GM21367 (cell line): Measurements from ENCODE around the gene CBX1.
A peak's percentile ranks its signal among the peaks of the same experiment; 100 is the strongest.
"Not testable (repeated sequence)": the region's sequence is repeated elsewhere in the genome, so short reads cannot be mapped to it uniquely, and the experiment has no call there.

Source experiments
- ATAC-seq: cut with Tn5 transposase; IDR thresholded peaks from one replicate; pipeline ENCODE4 v1.9.1; 2021; ENCODE audit not compliant: unreplicated experiment

CBX1 gene

DNA sequence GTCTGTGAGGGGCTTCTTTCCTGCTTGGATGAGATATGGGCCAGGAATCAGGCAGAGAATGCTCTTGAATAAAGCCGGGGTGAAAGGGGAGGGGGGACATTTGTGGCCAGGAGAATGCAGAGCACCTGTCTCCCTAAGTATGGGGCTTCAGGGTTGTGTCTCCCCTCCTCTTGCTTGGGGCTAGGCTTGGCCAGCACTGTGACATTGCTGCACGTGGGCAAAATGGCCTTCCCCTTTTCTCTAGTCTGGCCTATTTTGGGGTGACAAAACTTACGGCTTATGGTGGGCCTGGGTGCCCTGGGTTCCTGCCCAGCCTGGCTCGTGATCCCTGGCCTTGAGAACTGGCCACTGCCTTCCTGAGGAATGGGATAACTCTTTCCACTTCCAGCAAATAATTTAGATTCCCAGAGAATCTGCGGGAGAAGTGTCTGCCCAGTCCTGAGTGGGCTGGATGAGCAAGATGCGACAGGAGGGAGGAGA is 47.5 kb downstream of the CBX1 start:
- ATAC-seq: no peak

DNA sequence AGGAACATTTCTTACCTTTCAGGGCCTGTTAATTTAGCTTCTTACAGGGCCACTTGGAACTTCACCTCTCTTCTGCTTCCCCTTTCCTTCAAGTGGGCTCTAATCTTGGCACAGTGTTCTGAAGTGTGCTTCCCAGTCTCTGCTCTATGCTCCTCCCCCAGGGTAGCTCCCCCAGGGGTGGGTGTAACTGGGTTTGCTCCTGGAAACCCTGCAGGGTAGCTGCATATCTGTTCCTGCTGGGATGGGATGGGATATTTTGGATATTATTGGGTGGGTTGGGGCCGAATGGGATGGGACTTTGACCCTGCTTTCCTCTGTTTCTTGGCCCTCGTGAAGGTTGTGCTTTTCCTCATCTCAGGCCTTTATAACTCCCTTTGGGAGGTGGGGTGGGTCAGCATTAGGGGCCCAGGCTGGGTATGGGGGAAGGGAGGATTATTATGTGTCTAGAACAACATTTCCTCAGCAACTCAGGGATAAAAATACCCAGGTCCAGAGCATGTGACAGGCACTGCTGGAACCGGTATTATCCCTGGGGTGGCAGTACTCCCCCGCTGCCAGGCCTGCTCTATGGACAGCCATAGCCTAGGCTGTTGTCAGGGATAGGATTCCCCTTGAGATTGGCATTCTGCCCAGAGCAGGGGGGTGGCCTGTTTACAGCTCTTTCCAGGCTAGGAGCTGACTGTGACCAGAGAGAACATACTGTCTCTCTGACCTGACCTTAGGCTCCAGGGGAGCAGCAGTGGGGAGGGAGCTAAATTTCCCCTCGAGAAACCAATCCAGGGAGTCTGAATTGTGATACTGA is 48.1 kb downstream of the CBX1 start:
- ATAC-seq: no peak

DNA sequence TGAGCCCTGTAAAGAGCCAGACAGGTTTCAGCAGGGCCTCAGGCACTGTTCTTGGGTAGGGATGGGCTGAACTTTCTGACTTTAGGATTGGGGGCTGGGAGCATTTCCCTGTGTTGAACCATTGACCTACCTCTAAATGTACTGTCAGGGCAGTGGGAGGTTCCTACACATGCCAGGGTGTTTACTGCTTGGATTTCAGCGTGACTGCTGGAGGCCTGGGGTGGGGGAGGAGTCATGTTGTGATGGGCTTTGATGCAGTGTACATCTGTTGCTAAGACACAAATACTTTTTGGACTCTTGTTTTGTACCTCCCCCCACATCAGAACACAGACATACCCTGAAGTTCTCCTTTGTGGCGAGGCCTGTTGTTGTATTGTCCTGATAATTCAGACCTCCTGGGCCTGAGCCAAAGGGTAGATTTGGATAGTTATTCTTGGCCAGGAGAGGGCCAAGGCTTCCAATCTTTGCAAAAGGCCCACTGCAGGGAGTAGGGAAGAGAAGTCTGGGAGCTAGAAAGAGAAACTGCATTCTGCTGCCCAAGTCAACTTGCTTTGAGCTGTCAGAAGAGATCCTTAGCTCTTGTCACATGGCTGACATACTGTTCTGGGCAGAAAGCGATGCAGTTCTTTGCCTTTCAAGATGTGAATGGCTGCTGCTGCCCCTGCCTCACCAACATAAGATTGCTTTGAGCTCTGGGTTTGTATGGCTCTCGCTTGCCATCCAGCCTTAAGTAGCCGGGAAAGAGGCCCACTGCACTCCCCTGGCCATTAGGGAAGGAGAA is 49.4 kb downstream of the CBX1 start:
- ATAC-seq: no peak

DNA sequence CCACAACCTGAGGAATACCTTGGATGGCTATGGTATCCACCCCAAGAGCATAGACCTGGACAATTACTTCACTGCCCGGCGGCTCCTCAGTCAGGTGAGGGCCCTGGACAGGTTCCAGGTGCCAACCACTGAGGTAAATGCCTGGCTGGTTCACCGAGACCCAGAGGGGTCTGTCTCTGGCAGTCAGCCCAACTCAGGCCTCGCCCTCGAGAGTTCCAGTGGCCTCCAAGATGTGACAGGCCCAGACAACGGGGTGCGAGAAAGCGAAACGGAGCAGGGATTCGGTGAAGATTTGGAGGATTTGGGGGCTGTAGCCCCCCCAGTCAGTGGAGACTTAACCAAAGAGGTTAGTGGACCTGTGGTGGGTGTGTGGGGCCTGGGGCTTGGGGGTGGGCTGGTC is 50.0 kb downstream of the CBX1 start:
- ATAC-seq: no peak

DNA sequence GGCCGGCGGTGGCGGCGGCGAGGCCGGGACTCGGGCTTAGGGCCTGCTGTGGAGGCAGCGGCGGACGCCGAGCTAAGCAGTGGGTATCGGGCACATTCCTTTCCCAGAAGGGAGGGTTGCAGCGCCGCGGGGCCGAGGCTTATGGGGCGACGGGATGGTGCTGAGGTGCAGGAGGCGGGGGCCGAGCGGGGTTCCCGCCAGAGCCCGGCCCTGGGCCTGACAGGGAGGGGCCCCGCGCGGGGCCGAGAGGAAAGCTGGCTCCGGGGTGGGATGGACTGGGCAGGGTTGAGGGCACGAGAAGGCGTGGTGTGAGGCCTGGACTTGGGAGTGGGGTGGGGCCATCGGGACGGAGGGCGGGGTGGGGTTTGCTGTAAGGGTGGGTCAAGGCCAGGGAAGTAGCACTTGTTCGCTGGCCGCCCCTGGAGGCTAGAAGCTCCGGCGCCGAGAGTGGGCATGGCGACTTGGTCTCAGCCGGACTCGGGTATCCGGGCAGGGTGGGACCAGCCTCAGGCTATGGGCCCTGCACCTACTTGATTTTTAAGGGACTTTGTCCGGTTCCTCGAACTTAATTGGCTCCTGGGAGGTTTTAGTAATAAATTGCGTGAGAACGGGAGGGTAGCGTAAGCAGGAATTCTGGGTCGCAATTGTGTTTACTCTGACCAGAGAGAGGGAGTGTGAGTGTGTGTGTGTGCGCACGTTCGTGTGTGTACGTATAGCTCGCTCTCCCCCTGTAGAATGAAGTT is 52.7 kb downstream of the CBX1 start:
- ATAC-seq: peak; percentile 21

DNA sequence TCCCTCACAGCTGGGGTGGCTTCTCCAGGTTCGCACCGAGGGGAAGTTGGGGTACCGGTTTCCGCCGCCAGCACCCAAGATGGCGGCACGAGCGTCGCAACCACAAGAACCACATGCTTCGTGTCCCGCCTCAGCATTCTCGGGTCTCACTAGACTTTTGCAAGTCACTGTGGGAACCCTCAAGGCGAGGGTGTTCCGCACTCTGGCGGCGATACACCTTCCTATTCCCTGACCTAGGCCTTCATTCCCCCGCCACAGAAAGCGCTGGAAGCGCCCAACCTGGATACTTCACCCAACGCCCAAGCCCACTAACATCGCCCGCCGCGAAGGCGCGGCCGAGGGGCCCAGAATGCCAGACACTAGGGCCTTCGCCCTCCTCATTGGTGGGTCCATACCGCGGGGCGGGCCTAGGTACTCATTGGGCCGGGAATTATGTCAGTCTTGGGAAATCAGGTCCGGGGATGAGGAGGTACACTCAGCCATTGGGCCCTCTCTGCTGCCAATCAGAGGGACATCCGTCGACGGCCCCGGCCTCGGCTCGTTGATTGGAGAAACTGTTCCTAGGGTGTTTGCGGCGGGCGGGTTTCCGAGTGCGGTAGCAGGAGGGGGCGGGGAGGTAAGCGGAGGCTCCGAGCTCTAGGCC is 53.4 kb downstream of the CBX1 start, which contains the start of gene NFE2L1:
NFE2L1 (plus strand) TSS at position 619 of the 643 bp plus-strand sequence. CDS start 2,760 bp downstream, outside the sequence.
- ATAC-seq: peak; percentile 74

DNA sequence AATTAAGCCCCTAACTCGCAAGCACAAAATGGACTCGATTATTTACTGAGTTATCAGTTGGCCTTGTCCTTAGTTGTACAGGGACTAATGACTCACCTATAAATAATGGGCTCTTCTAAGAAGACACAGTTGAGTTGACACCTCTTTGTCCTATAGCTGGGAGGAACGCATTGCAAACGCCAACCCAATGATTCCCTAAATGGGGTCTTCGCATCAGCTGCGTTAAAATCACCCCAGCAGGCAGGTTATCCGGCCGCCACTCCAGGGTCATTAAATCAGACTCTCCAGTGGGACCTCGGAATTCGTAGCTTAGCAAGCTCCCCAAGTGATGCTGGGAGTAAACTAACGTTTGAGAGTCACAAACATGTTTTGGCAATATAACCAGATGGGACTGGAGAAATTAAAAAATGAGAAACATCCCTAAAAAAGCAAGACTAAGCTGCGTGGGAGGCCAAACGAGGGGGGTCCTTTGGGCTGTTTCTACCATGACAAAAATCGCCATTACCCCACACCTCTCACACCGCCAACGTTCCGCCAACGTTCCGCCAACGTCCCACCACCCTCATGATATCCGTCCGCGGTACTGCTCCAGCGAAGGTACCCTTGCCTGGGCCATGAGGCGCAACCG is 54.1 kb downstream of the CBX1 start:
- ATAC-seq: no peak

DNA sequence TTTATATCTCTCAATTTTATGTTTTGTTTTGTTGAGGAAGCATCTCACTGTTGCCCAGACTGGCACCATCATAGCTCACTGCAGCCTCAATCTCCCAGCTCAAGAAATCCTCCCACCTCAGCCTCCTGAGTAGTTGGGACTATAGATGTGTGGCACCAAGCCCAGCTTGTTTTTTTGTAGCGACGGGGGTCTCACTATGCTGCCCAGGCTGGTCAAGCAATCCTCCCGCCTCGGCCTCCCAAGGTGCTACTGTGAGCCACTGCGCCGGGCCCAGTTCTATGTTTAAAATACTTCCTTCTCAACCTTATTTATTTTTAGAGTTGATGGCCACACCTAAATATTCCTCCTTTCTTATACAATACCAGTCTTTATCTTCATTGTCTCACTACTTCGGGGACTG is 55.0 kb downstream of the CBX1 start:
- ATAC-seq: no peak

DNA sequence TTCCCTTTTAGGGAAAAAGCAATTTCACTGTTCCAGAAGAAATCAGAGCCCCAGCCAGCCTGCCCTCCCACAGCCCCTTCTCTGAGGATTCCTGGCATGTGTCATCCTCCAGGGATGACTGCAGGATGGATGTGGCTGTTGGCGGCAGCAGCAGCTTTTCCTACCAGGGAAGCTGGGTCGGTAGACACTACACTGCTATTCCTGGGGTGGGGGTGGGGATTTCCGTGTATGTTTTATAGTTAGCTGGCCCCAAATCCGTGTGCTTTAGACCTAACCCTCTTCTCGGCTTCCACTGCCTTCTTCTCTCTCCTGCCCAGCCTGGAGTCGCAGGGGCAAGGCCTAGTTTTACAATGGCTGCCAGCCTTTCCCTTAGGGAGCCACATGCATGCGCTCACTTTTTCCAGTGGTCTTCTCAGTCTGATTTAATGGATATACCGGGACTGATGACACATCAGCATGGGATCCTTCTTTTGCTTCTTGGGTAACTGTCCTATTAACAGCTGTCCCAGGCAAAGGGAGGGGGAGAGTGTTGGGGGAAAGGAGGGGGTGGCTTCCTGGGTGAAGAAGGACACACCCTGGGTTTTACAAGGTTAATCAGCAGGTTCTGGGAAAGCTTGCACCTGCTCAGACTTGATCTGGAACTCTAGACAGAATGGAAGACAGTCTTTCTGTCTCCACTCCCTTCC is 55.8 kb downstream of the CBX1 start:
- ATAC-seq: no peak

DNA sequence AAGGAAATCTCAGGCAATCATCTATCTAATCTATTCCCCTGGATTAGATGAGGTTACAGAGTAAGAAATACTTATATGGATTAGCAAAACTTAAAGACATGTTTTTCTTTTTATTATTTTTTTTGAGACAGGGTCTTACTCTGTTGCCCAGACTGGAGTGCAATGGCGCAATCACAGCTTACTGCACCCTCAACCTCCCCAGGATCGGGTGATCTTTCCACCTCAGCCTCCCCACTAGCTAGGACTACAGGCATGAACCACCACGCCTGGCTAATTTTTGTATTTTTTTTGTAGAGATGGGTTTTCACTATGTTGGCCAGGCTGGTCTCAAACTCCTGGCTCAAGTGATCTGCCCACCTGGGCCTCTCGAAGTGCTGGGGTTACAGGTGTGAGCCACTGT is 56.4 kb downstream of the CBX1 start:
- ATAC-seq: no peak

DNA sequence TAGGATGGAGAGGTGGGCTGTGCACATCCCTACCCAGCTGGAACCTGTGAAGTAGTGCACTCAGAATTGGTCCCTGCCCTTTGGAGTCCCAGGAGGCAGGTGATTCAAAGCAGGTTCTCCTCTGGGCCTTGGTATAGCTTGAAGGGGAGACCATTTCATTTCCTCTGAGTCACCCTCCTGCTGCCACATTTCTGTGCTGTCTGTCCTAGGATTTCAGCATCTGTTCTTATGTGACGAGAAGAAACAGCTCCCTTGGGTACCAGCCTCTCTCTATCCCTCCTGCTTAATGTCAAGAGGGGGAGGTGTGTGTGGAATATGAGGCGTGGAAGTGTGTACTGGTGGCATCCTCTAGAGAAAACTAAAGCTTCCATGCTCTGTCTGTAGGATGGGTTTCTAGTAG is 58.1 kb downstream of the CBX1 start:
- ATAC-seq: no peak

DNA sequence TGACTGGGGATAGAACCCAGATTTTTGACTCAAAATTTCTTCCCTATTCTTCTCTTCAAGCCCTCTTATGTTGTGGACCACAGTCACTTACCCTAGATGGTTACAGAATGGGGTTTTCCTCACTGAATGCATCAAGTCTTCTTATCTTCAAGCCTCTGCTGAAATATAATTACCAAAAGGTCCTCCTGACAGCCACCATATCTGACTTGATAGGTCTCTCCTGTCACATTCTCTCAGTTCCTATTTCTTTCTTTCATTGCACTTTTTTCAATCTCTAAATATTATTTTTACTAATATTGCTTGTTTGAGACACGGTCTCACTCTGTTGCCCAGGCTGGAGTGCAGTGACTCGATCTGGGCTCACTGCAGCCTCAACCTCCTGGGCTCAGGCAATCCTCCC is 62.6 kb downstream of the CBX1 start:
- no peak for ATAC-seq

DNA sequence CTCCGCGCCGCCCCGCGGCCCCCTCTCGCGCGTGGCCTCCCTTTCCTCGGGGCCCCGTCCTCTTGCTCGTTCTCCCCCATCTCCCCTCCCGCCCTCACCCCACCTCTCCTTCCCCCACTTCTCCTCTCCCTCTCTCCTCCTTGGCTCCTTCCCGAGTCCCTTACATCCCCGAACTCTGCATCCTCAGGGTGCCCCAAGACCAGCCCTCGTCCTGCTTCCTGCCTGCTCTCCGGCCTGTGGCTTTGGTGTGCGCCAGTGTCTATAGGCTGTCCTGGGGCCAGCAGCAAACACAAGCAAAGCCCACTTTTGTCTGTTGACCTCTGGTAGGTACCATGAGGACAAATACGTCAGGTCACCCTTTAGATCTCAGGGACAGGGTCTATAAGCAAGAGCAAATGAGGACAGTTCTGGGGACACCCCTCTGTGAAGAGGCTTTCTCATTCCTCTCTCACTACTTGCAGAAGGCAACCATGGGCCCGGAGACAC is 63.4 kb downstream of the CBX1 start:
- ATAC-seq: no peak

DNA sequence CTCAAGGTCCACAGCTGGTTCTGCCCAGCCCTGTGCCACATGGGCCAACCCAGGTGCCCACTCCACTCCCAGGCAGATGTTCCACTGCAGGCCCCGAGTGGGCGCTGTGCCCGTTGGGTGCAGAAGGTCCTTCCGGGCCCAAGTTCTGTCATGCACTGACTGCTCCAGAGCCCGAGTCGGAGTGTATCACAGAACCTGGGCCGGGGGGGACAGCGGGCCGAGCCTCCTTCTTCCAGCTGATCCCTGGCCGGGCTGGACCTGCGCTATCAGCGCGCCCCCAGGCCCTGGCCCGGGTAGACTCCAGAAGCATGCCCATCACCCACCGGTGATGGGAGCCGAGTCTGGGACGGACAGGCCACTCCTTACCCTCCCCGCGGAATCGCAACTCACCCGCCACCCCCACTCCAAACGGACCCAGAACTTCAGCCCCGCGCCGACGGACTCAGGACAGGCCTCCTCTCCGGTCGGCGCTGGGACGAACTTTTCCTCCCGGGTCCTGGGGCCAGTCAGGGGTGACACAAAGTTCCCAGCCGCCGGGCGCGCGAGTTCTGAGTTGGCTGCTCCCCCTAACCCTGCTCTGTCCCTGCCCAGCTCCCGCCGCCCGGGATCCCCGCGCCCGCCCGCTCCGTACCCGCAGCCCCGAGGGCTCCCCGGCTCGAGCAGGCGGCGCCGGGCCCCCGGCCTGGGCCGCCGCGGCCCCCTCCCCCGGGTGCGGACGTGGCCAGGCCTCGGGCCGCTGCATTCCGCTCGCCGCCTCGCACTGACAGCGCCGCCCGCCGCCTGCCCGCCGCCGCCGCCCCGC is 64.0 kb downstream of the CBX1 start, which contains the start of gene COPZ2:
COPZ2 (minus strand) TSS at position 762 of the 802 bp plus-strand sequence; CDS start at position 742, 20 bp downstream.
- ATAC-seq: no peak

DNA sequence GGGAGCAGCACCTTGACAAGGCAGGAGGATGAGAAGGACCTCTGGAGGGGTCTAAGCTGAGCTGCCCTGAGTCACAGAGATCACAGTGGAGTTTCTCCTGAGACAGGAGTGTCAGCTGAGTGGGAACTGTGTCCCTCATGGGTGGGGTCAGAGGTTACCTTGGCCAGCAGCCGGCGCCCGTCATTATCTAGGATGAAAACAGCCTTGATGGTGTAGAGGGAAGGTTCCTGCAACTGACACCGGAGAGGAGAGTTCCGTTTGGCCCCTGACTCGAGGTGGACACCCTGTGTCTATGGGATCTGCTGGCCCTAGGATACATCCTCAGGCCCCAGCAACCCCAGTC is 64.6 kb downstream of the CBX1 start:
- ATAC-seq: no peak

DNA sequence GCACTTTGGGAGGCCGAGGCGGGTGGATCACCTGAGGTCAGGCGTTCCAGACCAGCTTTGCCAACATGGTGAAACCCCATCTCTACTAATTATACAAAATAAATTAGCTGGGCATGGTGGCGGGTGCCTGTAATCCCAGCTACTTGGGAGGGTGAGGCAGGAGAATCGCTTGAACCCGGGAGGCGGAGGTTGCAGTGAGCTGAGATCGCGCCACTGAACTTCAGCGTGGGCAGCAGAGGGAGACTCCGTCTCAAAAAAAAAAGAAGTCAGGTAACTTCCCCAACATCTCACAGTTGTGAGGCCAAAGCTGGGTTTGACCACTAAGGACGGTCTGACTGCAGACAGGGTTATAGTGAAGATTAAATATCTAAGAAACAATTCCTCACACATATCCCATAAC is 66.5 kb downstream of the CBX1 start:
- ATAC-seq: not testable (repeated sequence)

DNA sequence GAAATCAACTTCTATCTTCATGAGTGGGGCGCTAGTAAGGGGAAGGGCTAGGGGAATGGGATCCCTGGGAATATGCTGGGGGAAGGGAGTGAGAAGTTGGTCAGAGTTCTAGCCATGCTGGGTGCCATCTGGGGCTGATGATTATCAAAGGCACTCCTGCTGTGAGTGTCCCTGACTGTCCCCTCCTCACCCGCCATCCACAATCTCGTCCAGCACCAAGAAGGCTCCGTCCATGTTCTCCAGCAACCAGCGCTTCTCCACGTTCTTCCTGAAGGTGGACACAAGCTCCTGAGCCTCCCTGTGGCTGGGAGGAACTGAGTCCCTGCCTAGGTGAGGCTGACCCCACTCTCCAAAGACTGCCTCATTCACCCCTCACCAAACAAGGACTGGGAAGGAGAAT is 69.3 kb downstream of the CBX1 start:
- no peak for ATAC-seq

DNA sequence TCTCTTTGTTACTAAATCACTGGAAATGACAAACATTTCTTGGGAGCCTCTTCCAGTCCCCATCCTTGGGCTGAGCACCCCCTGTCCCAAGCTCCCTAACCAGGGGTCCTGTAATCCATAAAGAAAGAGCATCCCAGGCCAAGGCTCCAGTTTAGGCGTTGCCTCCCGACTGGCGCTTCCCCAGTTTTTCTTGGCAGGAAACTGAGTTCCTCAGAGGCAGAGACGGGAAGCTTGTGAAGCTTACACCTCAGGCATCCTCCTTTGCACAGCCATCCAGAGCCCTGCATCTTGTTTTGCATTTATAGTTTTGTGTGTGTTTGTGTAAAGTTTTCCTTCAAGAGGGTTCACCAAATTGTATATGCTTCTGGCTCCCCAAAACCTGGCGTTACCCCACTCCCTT is 70.7 kb downstream of the CBX1 start:
- ATAC-seq: no peak

DNA sequence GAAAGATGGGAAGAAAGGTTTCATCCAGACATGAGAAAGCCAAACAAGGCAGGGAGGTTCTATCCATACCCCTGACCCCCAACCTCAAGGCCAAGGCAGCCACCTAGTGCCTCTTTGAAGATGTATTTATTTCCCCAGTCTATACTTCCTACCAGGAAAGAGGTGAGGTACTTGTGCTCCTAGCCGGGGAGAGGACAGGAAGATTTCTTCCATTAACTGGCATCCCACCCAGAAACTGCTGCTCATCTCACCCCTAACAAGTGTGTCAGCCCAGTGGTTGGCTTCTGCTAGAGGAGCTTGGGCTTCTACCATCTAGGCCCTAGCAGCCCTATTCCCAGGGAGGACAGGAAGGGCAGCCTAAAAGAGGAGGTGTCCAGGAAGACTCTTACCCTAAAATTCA is 72.5 kb downstream of the CBX1 start:
- ATAC-seq: no peak
